Ureter (tissue), 1 donor: ENCODE measurements around the gene COQ10A. TPM values are rescaled to one million over a fixed set of nuclear protein-coding genes. Genes with fewer than 3 reads are reported as not detected.
"Not testable (repeated sequence)": the region's sequence is repeated elsewhere in the genome, so short reads cannot be mapped to it uniquely, and the experiment has no call there.

Experiments
- DNase-seq: peaks from one replicate; pipeline ENCODE4 v3.0.0-alpha.2; 2020; ENCODE audit warnings: low spot score
- total RNA-seq: library from RNA; stranded (reverse); gene quantifications from one replicate; pipeline ENCODE4 v1.2.4, GENCODE V29; 2023
- donor health status: DM: yes; HTN: yes; CAD: no.

The COQ10A gene
- total RNA-seq, 1 donor from 2014 or later = 7.6 TPM

- DNase-seq = no peak
Measured at GRCh38 chr12:56243731-56244181, 23.0 kb upstream of the COQ10A start.

GRCh38 chr12:56244494-56244893 is 22.2 kb upstream of the COQ10A start:
- no peak for DNase-seq

GRCh38 chr12:56247923-56248322 is 18.8 kb upstream of the COQ10A start:
- DNase-seq = no peak

- no peak for DNase-seq
Measured at GRCh38 chr12:56248711-56249110, 18.0 kb upstream of the COQ10A start.

- no peak for DNase-seq
Measured at GRCh38 chr12:56252649-56253048, 14.1 kb upstream of the COQ10A start.

GRCh38 chr12:56253091-56253490 is 13.7 kb upstream of the COQ10A start:
- no peak for DNase-seq

- DNase-seq = no peak
Measured at GRCh38 chr12:56255671-56256070, 11.1 kb upstream of the COQ10A start.

- no peak for DNase-seq
Measured at GRCh38 chr12:56256326-56256960, 10.3 kb upstream of the COQ10A start.

- no peak for DNase-seq
Measured at GRCh38 chr12:56257071-56257470, 9.7 kb upstream of the COQ10A start.

- DNase-seq = no peak
Measured at GRCh38 chr12:56257491-56258067, 9.2 kb upstream of the COQ10A start.

GRCh38 chr12:56258068-56258819 is 8.5 kb upstream of the COQ10A start, which contains the start of gene ANKRD52:
TSS of gene ANKRD52 (minus strand) at chr12:56258384. CDS start at chr12:56258269, 115 bp downstream.
- DNase-seq = peak; percentile 68

- DNase-seq = no peak
Measured at GRCh38 chr12:56258820-56259183, 7.9 kb upstream of the COQ10A start.

- no peak for DNase-seq
Measured at GRCh38 chr12:56260380-56260779, 6.4 kb upstream of the COQ10A start.

- no peak for DNase-seq
Measured at GRCh38 chr12:56260921-56261320, 5.8 kb upstream of the COQ10A start.

- no peak for DNase-seq
Measured at GRCh38 chr12:56261503-56262232, 5.1 kb upstream of the COQ10A start.

- not testable (repeated sequence) for DNase-seq
Measured at GRCh38 chr12:56262955-56263354, 3.8 kb upstream of the COQ10A start.

GRCh38 chr12:56266068-56266692 is 562 bp upstream of the COQ10A start:
- DNase-seq = not testable (repeated sequence)

GRCh38 chr12:56267443-56268071 is 815 bp downstream of the COQ10A start:
- no peak for DNase-seq

- no peak for DNase-seq
Measured at GRCh38 chr12:56271031-56271430, 4.3 kb downstream of the COQ10A start.

GRCh38 chr12:56272468-56272867 is 5.7 kb downstream of the COQ10A start:
- not testable (repeated sequence) for DNase-seq

- no peak for DNase-seq
Measured at GRCh38 chr12:56274299-56274698, 7.6 kb downstream of the COQ10A start.
